H1 (cell line): Measurements from ENCODE around the gene LINC01488. TPM values are rescaled to one million over a fixed set of nuclear protein-coding genes. Genes with fewer than 3 reads are reported as not detected.

Source experiments
- CTCF ChIA-PET: fragments of 300-600 bp; sonication (Branson Sonifier 250); formaldehyde crosslinking; loops from one replicate; lab custom pipeline; 2021; ENCODE audit not compliant: partially characterized antibody; lab: Charles Lee
- POLR2A ChIA-PET: fragments of 300-600 bp; sonication (Branson Sonifier 250); formaldehyde crosslinking; loops from one replicate; lab custom pipeline; 2021; ENCODE audit warnings: inconsistent platforms; ENCODE audit not compliant: partially characterized antibody; lab: Charles Lee
- DNase-seq, 2 experiments: peaks; one replicate each; pipeline versions ENCODE4 v3.0.0 to v3.0.0-alpha.2; 2010 to 2022; ENCODE audit warnings: low spot score in 2 of 2, low read depth in 1 of 2, mixed read lengths in 1 of 2
- FAIRE-seq: peaks from 2 replicates; lab custom pipeline; 2011; peaks lifted over from hg19 to GRCh38; lab: Jason Lieb, UNC
- H2AFZ ChIP-seq: 2 replicates; pipeline ENCODE4 v1.8.1; 2012; ENCODE audit warnings: low read length, inconsistent platforms
- H2AK5ac ChIP-seq: 2 replicates; pipeline ENCODE4 v1.6.1; 2013; ENCODE audit warnings: low read depth, low read length
- H2BK120ac ChIP-seq: replicated peaks from 2 replicates; pipeline ENCODE3; 2013; ENCODE audit warnings: low read depth, low read length, inconsistent platforms
- H2BK12ac ChIP-seq: 2 replicates; pipeline ENCODE4 v1.6.1; 2013; ENCODE audit warnings: low read depth, low read length
- H2BK15ac ChIP-seq: 2 replicates; pipeline ENCODE4 v1.6.1; 2013; ENCODE audit warnings: low read length
- H2BK20ac ChIP-seq: 2 replicates; pipeline ENCODE4 v1.6.1; 2013; ENCODE audit warnings: low read length
- H2BK5ac ChIP-seq: 2 replicates; pipeline ENCODE4 v1.6.1; 2013; ENCODE audit warnings: low read depth, low read length
- H3K14ac ChIP-seq: 2 replicates; pipeline ENCODE4 v1.6.1; 2013; ENCODE audit warnings: inconsistent platforms; ENCODE audit not compliant: insufficient read length
- H3K18ac ChIP-seq: 2 replicates; pipeline ENCODE4 v1.6.1; 2013; ENCODE audit warnings: low read length; ENCODE audit errors: extremely low read depth
- H3K23ac ChIP-seq: 2 replicates; pipeline ENCODE4 v1.6.1; 2013; ENCODE audit warnings: inconsistent platforms; ENCODE audit not compliant: insufficient read length
- H3K23me2 ChIP-seq: 2 replicates; pipeline ENCODE4 v1.6.1; 2013; ENCODE audit warnings: low read depth, low read length
- H3K27ac ChIP-seq: 2 replicates; pipeline ENCODE4 v1.6.1; 2011; ENCODE audit warnings: low read depth, low read length, inconsistent platforms
- H3K27me3 ChIP-seq, 4 experiments: replicated peaks in 1 of 4; 1 replicate in 1 of 4; 2 replicates in 3 of 4; pipeline versions ENCODE4 v1.6.1 to v1.8.1; 2011 to 2013; ENCODE audit warnings: low read length in 3 of 4, mild to moderate bottlenecking in 3 of 4, inconsistent platforms in 2 of 4, mixed read lengths in 2 of 4, moderate library complexity in 1 of 4; ENCODE audit not compliant: control insufficient read depth in 3 of 4, insufficient read depth in 3 of 4; ENCODE audit errors: extremely low read depth in 1 of 4
- H3K36me3 ChIP-seq, 4 experiments: 2 replicates each; pipeline versions ENCODE4 v1.6.1 to v1.8.1; 2011 to 2013; ENCODE audit warnings: mild to moderate bottlenecking in 4 of 4, low read length in 3 of 4, moderate library complexity in 2 of 4, control low read depth in 1 of 4, inconsistent platforms in 1 of 4; ENCODE audit not compliant: insufficient read depth in 4 of 4, control insufficient read depth in 2 of 4
- H3K4ac ChIP-seq: replicated peaks from 2 replicates; pipeline ENCODE3; 2013; ENCODE audit warnings: low read length, low read depth, mixed read lengths, inconsistent platforms; ENCODE audit not compliant: insufficient read length
- H3K4me1 ChIP-seq, 4 experiments: replicated peaks in 1 of 4; 1 replicate in 1 of 4; 2 replicates in 3 of 4; pipeline versions ENCODE4 v1.6.1 to v1.8.1; 2011 to 2013; ENCODE audit warnings: low read length in 3 of 4, inconsistent platforms in 2 of 4, mixed read lengths in 1 of 4; ENCODE audit not compliant: insufficient read depth in 4 of 4, control insufficient read depth in 3 of 4
- H3K4me2 ChIP-seq, 2 experiments: 2 replicates each; pipeline versions ENCODE4 v1.6.1 to v1.8.1; 2011 to 2013; ENCODE audit warnings: low read depth in 2 of 2, low read length in 2 of 2, control low read depth in 1 of 2, inconsistent platforms in 1 of 2, mild to moderate bottlenecking in 1 of 2; ENCODE audit not compliant: insufficient read depth in 1 of 2
- H3K4me3 ChIP-seq, 4 experiments: fragments of 200-600, 300-600 bp in 1 of 4; sonication (generic), shearing (Covaris generic), sonication (Bioruptor Twin) in 1 of 4; 2 replicates each; pipeline versions ENCODE4 v1.5.1 to v1.8.1; 2011 to 2016; ENCODE audit warnings: low read length in 4 of 4, low read depth in 3 of 4, control low read depth in 2 of 4, inconsistent platforms in 2 of 4, mild to moderate bottlenecking in 2 of 4, mixed read lengths in 1 of 4, moderate library complexity in 1 of 4; ENCODE audit not compliant: insufficient read depth in 2 of 4; ENCODE audit errors: extremely low read depth in 1 of 4
- H3K56ac ChIP-seq: replicated peaks from 2 replicates; pipeline ENCODE3; 2013; ENCODE audit warnings: low read depth, mild to moderate bottlenecking, mixed read lengths, low read length, inconsistent platforms; ENCODE audit not compliant: insufficient read length
- H3K79me1 ChIP-seq: 2 replicates; pipeline ENCODE4 v1.6.1; 2013; ENCODE audit warnings: low read depth, low read length, control low read depth
- H3K79me2 ChIP-seq, 2 experiments: 2 replicates each; pipeline versions ENCODE4 v1.6.1 to v1.8.1; 2012 to 2013; ENCODE audit warnings: low read length in 2 of 2, mild to moderate bottlenecking in 2 of 2, inconsistent platforms in 1 of 2; ENCODE audit not compliant: insufficient read depth in 2 of 2, control insufficient read depth in 1 of 2
- H3K9ac ChIP-seq, 4 experiments: replicated peaks in 1 of 4; 1 replicate in 1 of 4; 2 replicates in 3 of 4; pipeline versions ENCODE4 v1.6.1 to v1.8.1; 2011 to 2013; ENCODE audit warnings: low read depth in 3 of 4, low read length in 3 of 4, control low read depth in 2 of 4, mild to moderate bottlenecking in 2 of 4, moderate library complexity in 2 of 4, inconsistent platforms in 1 of 4; ENCODE audit errors: extremely low read depth in 1 of 4
- H3K9me3 ChIP-seq, 2 experiments: 2 replicates each; pipeline versions ENCODE4 v1.6.1 to v1.8.1; 2012 to 2013; ENCODE audit warnings: mild to moderate bottlenecking in 2 of 2, moderate library complexity in 2 of 2, control low read depth in 1 of 2, inconsistent platforms in 1 of 2, low read depth in 1 of 2, low read length in 1 of 2, mixed read lengths in 1 of 2; ENCODE audit not compliant: insufficient read depth in 2 of 2
- H4K20me1 ChIP-seq, 2 experiments: replicated peaks in 1 of 2; 2 replicates each; pipeline versions ENCODE3 to v1.8.1; 2011 to 2013; ENCODE audit warnings: inconsistent platforms in 2 of 2, low read length in 2 of 2, mild to moderate bottlenecking in 1 of 2; ENCODE audit not compliant: insufficient read depth in 2 of 2, control insufficient read depth in 1 of 2
- H4K5ac ChIP-seq: 2 replicates; pipeline ENCODE4 v1.6.1; 2013; ENCODE audit warnings: low read length, low read depth, mixed read lengths, inconsistent platforms; ENCODE audit not compliant: insufficient read length
- H4K8ac ChIP-seq: 2 replicates; pipeline ENCODE4 v1.8.0; 2013; ENCODE audit warnings: mild to moderate bottlenecking, moderate library complexity, low read length, inconsistent platforms; ENCODE audit not compliant: insufficient read depth; ENCODE audit errors: extremely low read depth
- H4K91ac ChIP-seq: replicated peaks from 2 replicates; pipeline ENCODE3; 2013; ENCODE audit warnings: low read length, mixed read lengths, inconsistent platforms; ENCODE audit not compliant: insufficient read length
- JUN ChIP-seq: IDR thresholded peaks from 2 replicates; pipeline ENCODE4 v1.6.1; 2011; ENCODE audit warnings: low read depth, mild to moderate bottlenecking, improper control_type of control experiment, low read length
- SAP30 ChIP-seq: fragments of 300-600 bp; sonication (generic); IDR thresholded peaks from 2 replicates; pipeline ENCODE4 v1.7.1; 2012; ENCODE audit warnings: low read length, moderate library complexity, mild to moderate bottlenecking, inconsistent platforms; ENCODE audit not compliant: insufficient read depth, insufficient replicate concordance
- SIN3A ChIP-seq, 2 experiments: IDR thresholded peaks in 1 of 2; conservative IDR thresholded peaks in 1 of 2; 2 replicates each; pipeline ENCODE4 v1.6.1; 2011 to 2012; ENCODE audit warnings: low read length in 2 of 2, improper control_type of control experiment in 1 of 2, low read depth in 1 of 2, mild to moderate bottlenecking in 1 of 2
- SUZ12 ChIP-seq: fragments of 200-600 bp; sonication (generic); IDR thresholded peaks from 2 replicates; pipeline ENCODE4 v1.6.1; 2012; ENCODE audit warnings: mild to moderate bottlenecking, inconsistent platforms, low read length, moderate library complexity, mixed read lengths
- TCF12 ChIP-seq: IDR thresholded peaks from 2 replicates; pipeline ENCODE4 v1.6.1; 2011; ENCODE audit warnings: low read depth, mild to moderate bottlenecking, low read length
- WGBS, 2 experiments: shearing (Covaris generic) in 1 of 2; methylation state at CpG; one replicate each; pipeline versions ENCODE4 v1.1.6 to v1.1.7; 2013 to 2015; ENCODE audit warnings: low lambda C conversion rate in 2 of 2, mixed read lengths in 2 of 2, inconsistent platforms in 1 of 2, low coverage in 1 of 2, missing lambda C conversion rate in 1 of 2; ENCODE audit not compliant: insufficient replicate concordance in 2 of 2, insufficient coverage in 1 of 2, insufficient read length in 1 of 2; ENCODE audit errors: extremely low coverage in 1 of 2, missing lambda C conversion rate in 1 of 2; 5-methylcytosine and 5-hydroxymethylcytosine counted together
- polyA plus RNA-seq, 7 experiments: library from polyadenylated mRNA; depleted of rRNA in 3 of 7; stranded (reverse) in 5 of 7; unstranded in 2 of 7; fragments of >200 nt in 5 of 7; fragments of 200-250 nt in 2 of 7; gene quantifications; 1 replicate in 5 of 7; 2 replicates in 1 of 7; 4 replicates in 1 of 7; pipeline versions ENCODE4 v1.2.1 to v1.2.3, GENCODE V29; 2011 to 2013; ENCODE audit warnings: missing spikeins in 2 of 7, mixed read lengths in 2 of 7
- total RNA-seq: library from RNA; stranded (reverse); fragmentation: NEBNext Ultra II Directional; extraction: Animal tissue kit (Norgen Biotek cat#: 25700); gene quantifications from 2 replicates; pipeline ENCODE4 v1.2.1, GENCODE V29; 2021

Gene LINC01488
- total and polyA plus RNA-seq, 2 of the 8 experiments (the other 6 are each of a cell fraction or from before 2014, with no cell fraction given), result not detected

- TF ChIP-seq SUZ12 (no peak), SIN3A (conservative IDR thresholded peaks at IDR 0.05 in 1 of 2, IDR thresholded peaks at IDR 0.05 in 1 of 2; ENCODE audit: low read depth in 1 of 2, low read length in 2 of 2) (no peak), SAP30 (no peak), JUN (no peak), TCF12 (no peak)
- FAIRE-seq, result no peak
- no peak overlapping the region for H4K8ac ChIP-seq
- 93% methylated on average over 8 of the region's 9 CpGs; no CpG with 5 or more reads in 1 of the 2 experiments for WGBS, 2 experiments
- H3K23me2 ChIP-seq, result no peaks in the 10 kb centered on the region
- H3K14ac ChIP-seq, result no peak overlapping the region
- H3K9me3 ChIP-seq, result peaks cover 4 to 5% of the 10 kb centered on the region in 2 experiments; a peak in 1 of 4 replicates
- no peaks in the 10 kb centered on the region for H4K20me1 ChIP-seq
- H3K56ac ChIP-seq, result no peak overlapping the region
- no peak overlapping the region for H3K4me3 ChIP-seq
- H2BK20ac ChIP-seq, result no peak overlapping the region
- no peak overlapping the region for H2AFZ ChIP-seq
- no peak overlapping the region for H3K18ac ChIP-seq
- CTCF ChIA-PET, result no interaction called here
- no peak overlapping the region for H3K4ac ChIP-seq
- H4K5ac ChIP-seq, result no peak overlapping the region
- H4K91ac ChIP-seq, result peak overlapping the region; percentile 44
- no peaks in the 10 kb centered on the region for H3K36me3 ChIP-seq
- H2AK5ac ChIP-seq, result 0 out of 2 replicates have a peak overlapping the region, but pooled peaks have one; percentile 54
- no peak overlapping the region for H3K27ac ChIP-seq
- H3K4me1 ChIP-seq, result peaks cover 0 to 29% (median 18%) of the 10 kb centered on the region in 4 experiments; a peak in 6 of 7 replicates
- 0 out of 2 replicates have a peak overlapping the region, but pooled peaks have one; percentile 43 for H2BK12ac ChIP-seq
- peaks cover 0 to 21% (median 12%) of the 10 kb centered on the region in 4 experiments; a peak in 5 of 7 replicates for H3K27me3 ChIP-seq
- no peaks in the 10 kb centered on the region for H3K79me2 ChIP-seq
- no peak overlapping the region for H3K23ac ChIP-seq
- DNase-seq, result no peak
- H2BK5ac ChIP-seq, result no peak overlapping the region
- H3K4me2 ChIP-seq, result no peak overlapping the region
- POLR2A ChIA-PET, result no interaction called here
- no peak overlapping the region for H2BK120ac ChIP-seq
- no peaks in the 10 kb centered on the region for H3K79me1 ChIP-seq
- no peak overlapping the region for H3K9ac ChIP-seq
- H2BK15ac ChIP-seq, result no peak overlapping the region
Measured at GRCh38 chr11:69474736-69475135, 6.7 kb upstream of the LINC01488 start.
